Superior temporal gyrus (tissue), 1 donor: ENCODE data around the gene OSCAR.
"Not testable (repeated sequence)": the region's sequence is repeated elsewhere in the genome, so short reads cannot be mapped to it uniquely, and the experiment has no call there.

Experiments
- DNase-seq: peaks from one replicate; pipeline ENCODE4 v3.0.0-alpha.2; 2016; ENCODE audit errors: extremely low spot score

Gene OSCAR

DNA sequence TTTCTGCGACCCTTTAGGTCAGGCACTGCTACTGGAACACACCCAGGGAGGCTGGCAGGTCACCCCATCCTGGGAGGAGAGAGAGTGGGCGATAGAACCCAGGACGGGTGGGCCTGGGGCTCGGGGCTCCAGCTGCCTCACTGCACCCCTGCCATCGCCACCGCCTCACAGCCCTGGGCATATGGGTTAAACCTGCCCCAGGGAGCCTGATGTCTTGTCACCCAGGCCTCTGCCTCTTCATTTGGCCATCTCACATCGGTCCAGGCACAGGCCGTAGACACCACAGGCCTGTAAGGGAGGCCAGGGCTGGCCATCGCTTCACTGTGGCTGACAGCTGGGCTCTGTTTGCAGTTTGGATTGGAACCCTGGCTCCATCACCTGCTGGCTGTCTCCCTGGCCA, 25.1 kb upstream of the OSCAR start:
- no peak for DNase-seq

DNA sequence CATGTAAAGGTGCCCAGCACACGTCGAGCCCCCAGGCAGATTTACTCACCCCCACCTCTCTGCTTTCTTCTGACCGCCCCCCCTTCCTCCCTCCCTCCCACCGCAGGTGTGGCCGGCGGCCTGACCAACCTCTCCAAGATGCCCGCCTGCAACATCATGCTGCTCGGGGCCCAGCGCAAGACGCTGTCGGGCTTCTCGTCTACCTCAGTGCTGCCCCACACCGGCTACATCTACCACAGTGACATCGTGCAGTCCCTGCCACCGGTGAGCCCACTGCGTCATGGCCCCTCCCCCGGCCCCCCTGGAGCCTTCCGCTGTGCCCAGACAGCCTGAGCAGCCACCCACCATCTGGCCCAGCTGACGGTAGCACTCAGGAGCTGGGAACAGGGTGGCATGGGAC, 23.8 kb upstream of the OSCAR start:
- no peak for DNase-seq

DNA sequence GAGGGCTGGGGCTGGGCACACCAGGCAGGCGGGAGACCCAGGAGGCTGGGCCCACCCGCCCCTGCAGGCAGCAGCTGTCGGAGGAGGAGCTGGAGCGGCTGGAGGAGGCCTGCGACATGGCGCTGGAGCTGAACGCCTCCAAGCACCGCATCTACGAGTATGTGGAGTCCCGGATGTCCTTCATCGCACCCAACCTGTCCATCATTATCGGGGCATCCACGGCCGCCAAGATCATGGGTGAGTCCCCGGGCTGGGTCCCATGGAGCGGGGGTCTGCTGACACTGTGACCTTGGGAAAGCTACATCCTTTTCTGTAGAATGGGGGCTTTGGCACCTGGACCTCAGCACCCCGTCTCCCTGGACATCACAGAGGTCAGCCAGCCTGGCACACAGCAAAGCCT, 23.1 kb upstream of the OSCAR start:
- DNase-seq = no peak

DNA sequence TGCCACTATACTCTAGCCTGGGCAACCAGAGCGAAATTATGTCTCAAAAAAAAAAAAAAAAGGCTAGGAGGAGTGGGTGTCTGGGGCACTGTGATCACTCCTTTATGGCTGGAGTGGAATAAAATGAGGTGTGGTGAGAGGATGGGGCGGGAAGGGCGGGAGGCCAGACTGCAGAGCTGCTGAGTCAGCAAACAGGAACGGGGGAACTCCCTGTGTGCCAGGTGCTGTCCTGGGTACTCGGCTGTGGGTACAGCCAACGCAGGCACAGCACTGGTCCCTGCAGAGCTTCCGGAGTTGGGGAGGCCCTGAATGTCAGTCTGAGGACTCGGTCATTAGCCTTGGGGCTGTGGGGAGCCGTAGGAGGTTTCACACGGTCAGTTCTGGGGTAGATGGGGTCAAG, 20.7 kb upstream of the OSCAR start:
- no peak for DNase-seq

DNA sequence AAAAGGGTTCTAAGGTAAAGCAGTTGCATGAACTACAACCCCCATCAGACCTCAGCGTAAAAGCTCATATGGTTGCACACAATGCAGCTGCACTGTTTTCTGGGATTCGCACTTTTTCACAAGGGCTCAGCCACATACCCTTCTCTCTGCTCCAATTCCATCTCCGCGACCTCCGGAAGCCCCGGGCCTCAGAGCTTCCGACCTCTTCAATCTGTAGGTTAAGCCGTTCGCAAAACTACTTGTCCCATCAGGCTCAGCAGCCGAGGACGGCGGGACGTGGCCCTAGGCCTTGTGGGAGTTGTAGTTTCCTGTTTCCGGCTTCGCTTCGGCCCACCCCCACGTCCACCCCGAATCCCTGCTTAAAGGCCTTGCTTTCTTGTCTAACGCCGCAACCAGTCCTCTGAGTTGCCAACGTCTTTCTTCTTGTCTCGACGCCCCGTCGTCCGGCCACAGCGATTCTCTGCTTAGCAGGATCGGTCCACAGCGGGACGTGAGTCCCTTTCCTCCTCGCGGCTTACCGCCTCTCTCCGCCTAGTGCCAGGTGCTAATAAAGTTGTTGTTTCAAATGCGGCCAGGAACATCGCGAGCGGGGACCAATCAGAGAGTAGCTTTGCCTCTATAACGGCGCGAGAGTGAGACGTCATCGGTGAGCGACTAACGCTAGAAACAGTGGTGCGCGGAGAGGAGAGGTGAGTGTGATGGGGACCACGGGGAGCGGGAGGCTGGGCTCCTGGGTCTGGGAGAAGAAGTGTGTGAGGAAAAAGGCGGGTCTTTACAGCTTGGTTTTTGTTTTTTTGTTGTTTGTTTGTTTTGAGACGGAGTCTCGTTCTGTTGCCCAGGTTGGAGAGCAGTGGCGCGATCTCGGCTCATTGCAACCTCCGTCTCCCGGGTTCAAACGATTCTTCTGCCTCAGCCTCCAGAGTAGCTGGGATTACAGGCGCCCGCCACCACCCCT, 14.8 kb upstream of the OSCAR start, which contains the start of the genes PRPF31 and TFPT:
PRPF31 (plus strand) TSS at position 646 of the 955 bp plus-strand sequence. CDS start 2,525 bp downstream, outside the sequence.
TFPT (minus strand) TSS at position 549 of the 955 bp plus-strand sequence; CDS start at position 161, 388 bp downstream.
- peak; percentile 100 for DNase-seq

DNA sequence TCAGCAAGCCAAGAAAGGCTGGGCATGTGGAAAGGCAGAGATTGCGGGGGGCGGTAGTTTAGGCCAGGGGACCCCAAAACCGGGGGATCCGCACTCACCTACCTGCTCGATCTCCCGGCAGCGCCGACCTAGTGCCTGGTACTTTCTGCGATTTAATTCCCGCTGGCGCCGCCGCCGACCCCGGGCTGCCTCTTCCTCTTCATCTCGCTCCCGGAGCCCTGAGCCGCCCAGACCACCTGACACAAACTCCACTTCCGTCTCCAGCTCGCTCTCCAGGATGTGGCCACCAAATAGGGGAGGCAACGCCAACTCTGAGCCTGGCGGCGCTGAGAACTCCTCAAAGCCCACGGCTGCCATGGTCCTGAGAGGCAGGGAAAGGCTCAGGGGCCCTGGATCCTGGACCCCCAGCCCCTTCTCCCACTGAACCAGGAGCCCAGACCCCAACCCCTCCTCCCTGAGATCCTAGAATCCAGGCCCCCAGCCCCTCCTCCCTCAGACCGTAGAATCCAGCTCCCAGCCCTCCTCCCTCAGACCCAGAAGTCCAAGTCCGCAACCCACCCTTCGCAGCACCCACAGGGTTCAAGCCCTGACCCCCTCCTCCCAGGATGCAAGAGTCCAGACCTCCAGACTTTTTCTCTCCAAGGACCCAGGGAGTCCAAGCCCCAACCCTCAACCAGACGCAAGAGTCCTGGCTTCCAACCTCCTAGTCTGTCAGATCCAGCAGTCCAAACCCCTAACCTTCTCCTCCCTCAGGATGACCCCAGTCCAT, 13.9 kb upstream of the OSCAR start:
- DNase-seq = no peak

DNA sequence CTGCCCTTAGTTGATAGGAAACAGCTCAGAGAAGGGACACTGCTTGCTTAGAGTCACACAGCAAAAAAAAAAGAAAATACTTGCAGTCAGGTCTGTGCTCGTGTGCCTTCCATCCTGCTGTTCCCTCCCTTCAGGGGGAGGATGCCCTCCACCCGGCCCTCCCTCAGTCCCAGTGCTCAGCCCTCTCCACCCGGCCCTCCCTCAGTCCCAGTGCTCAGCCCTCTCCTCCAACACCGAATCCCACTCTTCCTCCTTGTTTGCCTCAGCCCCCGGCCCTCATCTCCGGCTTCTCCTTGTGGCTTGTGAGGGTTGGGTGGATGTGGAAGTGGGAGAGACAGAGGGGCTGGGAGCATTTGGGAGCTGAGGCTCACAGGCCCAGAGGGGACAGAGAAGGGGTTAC, 9.0 kb upstream of the OSCAR start:
- no peak for DNase-seq

DNA sequence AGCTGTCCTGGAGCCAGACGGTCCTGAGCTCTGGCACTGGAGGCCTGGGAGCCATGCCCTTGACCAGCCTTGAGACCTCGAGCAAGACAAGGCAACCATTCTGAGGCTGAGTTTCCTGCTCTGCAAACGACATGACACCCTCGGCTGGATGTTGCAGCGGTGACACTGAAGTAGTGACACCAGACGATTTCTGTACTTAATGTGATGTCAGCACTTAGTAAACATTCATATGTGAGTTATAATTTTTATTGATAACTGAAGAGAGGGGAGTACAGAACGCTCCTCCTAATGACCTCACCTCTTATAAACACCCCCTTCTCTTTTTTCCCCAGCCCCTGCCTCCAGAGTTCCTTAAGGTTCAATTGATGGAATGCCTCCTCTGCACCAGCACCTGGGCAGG, 7.9 kb upstream of the OSCAR start:
- DNase-seq = no peak

DNA sequence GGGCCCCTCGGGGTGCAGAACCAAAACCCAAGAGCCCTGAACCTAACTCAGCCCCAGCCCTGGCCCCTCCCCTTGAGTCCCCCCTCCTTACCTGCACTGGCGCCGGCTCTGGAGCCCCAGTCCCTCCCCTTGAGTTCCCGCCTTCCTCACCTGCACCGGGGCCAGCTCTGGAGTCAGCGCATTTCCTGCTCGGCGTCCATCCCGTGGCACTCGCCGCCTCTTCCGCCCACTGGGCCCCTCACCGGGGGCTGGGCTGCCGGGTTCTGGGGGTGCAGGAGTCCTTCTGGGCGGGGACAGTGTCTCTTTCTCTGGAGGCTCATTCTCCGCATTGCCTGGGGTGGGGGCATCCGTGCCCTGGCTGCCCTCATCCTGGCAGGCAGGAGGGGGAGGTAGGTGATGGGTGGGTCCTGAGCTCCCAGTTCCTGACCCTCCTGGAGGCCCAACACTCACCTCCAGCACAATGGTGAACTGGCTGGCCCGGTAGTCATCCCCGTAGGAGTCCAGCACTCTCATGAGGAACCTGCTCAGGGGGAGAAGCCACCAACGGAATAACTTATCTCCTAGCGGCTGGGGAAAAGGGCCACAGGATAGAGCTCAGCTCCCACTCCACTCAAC, 7.4 kb upstream of the OSCAR start:
- DNase-seq = no peak

DNA sequence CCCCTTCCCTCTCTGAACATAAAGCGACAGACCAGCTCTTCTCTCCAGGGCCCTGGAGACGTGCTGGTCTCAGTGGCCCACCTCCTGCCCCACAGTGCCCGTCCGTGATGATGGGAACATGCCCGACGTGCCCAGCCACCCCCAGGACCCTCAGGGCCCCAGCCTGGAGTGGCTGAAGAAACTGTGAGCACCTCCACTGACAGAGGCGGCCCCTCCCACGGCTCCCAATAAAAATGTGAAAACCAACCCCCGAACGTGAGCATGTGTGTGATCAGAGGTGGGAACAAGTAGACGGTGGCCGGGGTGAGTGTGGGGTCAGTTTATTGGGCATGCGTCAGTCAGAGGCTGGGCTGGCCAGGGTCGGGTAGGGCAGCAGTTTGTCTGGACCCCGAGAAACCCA, 6.1 kb upstream of the OSCAR start:
- DNase-seq = no peak

DNA sequence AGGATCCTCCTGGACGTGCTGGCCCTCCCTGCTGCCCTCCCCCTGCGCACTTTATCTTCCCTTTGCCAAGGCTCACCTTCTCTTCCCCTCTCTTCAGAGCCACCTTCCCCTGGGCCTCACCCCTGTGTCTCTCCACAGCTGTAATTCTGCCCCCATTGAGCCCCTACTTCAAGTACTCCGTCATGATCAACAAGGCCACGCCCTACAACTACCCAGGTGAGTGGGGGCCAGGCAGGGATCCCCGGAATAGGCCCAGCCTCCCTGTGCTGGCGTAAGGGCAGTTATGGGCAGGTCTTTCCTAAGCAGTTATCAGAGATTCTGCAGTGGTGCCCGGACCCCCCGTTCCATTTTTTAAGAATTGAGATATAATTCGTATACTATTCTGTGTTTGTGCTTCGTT, 5.2 kb upstream of the OSCAR start:
- DNase-seq = no peak

DNA sequence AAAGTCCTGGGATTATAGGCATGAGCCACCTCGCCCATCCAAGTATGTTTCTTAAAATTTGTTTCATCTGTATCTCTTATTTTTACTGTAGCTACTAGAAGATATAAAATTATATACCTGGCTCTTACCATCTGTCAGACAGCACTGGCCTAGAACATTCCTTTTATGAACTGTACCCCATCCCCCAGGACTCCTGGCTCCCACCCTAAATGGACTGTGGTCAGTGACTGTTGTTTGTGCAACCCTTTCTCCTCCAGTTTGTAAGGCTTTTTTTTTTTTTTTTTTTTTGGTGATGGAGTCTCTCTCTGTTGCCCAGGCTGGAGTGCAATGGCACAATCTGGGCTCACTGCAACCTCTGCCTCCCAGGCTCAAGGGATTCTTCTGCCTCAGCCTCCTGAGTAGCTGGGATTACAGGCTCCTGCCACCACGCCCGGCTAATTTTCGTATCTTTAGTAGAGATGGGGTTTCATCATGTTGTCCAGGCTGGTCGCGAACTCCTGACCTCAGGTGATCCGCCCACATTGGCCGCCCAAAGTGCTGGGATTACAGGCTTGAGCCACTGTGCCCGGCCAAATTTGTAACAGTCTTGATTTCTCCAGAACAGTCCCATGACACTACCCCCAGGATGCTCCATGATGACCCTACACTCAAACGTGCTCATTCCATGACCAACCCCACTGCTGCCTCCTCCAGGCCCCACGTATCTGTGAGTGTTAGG, 4.6 kb upstream of the OSCAR start:
- DNase-seq = no peak

DNA sequence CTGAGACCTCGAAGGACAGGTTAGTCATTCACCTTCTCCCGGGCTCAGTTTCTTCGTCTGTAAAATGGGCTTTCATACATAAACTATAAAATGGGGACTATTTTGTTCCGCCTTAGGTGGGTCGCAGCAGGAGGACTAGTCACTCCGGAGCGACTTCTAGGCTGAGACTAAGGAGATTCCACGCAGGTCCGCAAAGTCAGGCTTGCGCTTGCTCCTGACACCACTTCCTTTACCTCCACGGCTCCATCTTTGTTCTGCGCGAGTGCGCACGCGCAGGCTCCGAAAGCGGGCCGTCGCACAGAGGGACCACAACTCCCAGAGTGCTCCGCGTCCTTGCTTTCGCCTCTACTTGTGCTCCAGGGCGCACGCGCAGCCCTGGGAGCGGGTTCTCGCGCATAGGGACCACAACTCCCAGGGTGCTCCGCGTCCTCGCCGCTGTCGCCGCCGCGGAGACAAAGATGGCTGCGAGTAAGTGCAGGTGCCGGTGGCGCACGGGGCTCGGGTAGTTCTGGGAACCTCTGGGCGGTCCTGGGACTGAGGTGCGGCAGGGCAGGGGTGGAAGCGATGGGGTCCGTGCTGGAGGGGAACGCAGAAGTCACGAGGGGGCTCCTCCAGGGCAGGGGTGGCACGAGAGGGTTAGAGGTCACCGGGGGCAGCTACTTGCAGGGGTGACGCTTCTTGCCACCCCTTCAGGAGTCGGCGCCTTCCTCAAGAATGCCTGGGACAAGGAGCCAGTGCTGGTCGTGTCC, 2.0 kb upstream of the OSCAR start, which contains the start of gene NDUFA3:
NDUFA3 (plus strand) TSS at position 435 of the 749 bp plus-strand sequence; CDS start at position 459, 24 bp downstream.
- DNase-seq = peak; percentile 99

DNA sequence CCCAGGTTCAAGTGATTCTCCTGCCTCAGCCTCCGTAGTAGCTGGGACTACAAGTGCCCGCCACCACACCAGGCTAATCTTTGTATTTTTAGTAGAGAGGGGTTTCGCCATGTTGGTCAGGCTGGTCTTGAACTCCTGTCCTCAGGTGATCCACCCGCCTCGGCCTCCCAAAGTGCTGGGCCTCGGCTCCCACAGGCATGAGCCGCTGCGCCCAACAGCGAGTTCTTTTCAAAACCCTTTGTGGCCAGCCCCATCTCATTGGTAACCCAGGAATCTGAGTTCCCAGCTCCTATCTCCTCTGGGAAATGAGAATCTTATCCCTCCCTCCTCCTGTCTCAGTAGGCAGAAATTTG, 724 bp downstream of the OSCAR start:
- DNase-seq = not testable (repeated sequence)

DNA sequence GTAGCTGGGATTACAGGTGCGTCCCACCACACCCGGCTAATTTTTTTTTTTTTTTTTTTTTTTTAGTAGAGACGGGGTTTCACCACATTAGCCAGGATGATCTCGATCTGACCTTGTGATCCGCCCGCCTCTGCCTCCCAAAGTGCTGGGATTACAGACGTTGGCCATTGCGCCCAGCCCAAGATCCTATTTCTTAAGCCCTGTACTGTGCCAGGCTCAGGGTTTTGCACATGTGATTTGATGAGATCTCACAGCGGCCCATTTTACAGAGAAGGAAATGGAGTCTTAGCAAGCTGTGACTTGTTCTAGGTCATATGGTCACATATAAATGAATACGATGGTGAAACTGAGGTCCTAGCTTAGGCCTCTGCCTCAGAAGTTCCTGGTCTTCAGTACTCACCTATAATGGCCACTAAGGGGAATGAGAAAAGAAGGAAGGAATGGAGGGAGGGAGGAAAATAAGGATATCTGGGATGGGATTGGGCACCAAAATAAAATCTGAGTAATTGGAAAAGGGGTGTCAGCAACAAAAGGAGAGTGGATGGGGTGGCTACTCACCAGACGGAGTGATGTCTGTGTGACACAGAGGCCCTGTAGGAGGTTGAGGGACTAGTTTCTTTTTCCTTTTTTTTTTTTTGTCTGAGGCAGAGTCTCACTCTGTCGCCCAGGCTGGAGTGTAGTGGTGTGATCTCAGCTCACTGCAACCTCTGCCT, 1.3 kb downstream of the OSCAR start:
- no peak for DNase-seq

DNA sequence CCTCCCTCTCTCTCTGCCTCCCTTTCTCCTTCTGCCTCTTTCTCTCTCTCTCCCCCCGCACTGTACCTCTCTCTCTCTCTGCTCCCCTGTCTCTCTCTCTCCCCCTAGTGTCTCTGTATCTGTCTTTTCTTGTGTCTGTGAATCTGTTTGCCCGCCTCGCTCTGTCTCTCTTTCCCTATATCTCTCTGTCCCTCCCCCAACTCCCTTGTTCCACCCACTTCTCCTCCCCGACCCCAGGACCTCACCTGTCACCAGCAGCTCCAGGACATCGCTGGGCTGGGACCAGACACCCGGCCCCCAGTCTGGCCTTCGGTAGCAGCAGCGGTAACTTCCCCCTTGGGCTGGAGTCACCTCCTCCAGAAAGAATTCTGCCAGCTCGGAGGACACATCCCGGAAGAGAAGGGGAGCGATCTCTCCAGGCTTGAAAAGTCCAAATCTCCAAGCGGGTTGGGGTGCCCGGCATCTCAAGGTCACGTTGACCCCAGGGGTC, 3.9 kb downstream of the OSCAR start:
- no peak for DNase-seq

DNA sequence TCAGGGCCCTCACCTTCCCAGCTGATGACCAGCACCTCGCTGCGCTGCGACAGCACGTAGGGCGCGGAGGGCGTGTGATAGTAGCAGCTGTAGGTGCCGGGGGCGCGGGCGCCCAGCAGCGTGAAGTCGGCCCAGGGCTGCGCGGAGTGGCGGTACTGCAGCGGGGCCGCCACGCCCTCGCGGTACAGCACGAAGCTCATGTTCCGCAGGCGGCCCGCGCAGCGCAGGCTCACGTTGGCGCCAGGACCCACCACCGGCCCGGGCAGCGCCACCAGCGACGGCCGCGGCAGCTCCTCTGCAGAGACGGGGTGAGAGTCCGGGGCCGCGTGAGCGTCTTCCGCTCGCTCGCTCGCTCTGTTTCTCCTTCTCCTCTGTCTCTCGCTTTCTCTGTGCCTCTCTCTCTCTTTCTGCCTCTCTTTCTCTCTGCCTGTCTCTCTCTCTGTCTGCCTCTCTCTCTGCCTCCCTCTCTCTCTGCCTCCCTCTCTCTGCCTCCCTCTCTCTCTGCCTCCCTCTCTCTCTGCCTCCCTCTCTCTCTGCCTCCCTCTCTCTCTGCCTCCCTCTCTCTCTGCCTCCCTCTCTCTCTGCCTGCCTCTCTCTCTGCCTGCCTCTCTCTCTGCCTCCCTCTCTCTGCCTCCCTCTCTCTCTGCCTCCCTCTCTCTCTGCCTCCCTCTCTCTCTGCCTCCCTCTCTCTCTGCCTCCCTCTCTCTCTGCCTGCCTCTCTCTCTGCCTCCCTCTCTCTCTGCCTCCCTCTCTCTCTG, 4.6 kb downstream of the OSCAR start:
- DNase-seq = not testable (repeated sequence)

DNA sequence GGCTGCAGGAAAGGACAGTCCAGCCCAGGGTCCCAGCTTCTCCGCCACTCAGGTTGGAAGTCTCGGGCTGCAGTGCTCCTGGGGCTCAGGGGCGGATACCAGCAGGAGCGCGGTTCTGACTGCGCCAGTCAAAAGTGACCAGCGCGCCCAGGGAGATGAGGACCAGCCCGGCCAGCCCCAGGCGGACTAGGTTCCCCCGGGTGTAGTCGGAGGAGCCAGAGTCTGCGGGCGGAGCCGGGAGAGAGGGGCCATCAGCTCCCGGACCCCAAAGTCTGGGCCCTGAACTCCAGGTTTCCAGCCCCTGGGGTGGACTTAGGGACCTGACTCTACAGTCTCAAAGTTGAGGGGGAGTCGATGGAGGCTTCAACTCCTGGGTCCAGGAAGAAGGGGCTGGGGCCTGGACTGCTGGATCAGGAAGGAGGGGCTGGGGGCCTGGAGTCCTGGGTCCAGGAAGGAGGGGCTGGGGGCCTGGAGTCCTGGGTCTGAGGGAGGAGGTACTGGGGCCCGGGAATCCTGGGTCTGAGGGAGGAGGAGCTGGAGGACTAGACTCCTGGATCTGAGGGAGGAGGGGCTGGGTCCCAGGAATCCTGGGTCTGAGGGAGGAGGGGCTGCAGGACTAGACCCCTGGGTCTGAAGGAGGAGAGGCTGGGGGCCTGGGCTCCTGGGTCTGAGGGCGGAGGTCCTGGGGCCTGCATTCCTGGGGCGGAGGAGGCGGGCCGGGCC, 5.3 kb downstream of the OSCAR start:
- DNase-seq = no peak
